Stimulated activated CD8-positive, alpha-beta memory T cell treated with anti-CD3 and anti-CD28 coated beads, Interleukin-15, amount 100 ng/mL, for 1 hour (primary cell): ENCODE results near the gene VEZT.
A peak's percentile ranks its signal among the peaks of the same experiment; 100 is the strongest.
"Not testable (repeated sequence)": the region's sequence is repeated elsewhere in the genome, so short reads cannot be mapped to it uniquely, and the experiment has no call there.

ENCODE experiments used
- DNase-seq: peaks from one replicate; pipeline ENCODE4 v3.0.0-alpha.2; 2020; ENCODE audit warnings: low read depth

VEZT gene

GRCh38 chr12:95217377-95218149 is at the start of gene VEZT, which contains the start of gene FGD6:
VEZT (plus strand) TSS chr12:95217807; CDS start chr12:95217851, 44 bp downstream.
FGD6 (minus strand) TSS chr12:95217467; CDS start chr12:95217240, 227 bp downstream.
- peak; percentile 95 for DNase-seq

DNA sequence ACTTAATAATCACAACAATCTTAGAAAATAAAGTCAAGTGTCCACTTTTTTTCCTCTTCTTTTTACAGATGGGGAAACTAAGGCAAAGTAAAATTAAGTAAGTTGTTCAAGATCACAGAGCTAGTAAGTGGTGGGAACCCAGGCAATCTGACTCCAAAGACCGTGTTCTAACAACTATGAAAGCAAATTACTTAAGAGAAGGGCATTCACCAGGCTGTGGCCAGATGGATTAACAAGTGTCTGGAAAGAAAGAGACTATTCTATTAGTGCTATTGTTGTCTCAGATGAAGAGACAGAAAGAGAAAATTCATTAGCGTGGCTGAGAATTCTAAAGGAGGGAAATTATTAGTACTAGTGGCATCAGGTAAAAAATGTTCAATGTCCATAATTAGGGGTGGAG is 48.9 kb upstream of the VEZT start:
- DNase-seq, result no peak

DNA sequence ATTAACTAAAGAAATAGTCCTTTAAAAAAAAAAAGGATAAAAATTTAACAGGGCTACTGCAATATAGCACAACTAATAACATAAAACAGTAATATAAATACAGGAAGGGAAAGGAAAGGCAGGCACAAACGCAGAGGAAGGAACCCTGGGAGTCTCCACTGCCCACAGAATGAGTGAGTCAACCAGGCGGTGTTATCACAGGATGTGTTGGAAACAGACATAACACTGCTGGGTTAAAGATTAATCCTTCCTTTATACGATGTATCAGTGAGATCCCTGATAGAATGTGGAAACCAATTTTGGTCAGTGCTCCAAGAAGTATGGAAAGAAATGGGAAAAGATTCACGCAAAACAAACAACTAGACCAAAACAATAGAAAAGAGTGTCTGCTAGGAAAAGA is 48.2 kb upstream of the VEZT start:
- DNase-seq, result no peak

DNA sequence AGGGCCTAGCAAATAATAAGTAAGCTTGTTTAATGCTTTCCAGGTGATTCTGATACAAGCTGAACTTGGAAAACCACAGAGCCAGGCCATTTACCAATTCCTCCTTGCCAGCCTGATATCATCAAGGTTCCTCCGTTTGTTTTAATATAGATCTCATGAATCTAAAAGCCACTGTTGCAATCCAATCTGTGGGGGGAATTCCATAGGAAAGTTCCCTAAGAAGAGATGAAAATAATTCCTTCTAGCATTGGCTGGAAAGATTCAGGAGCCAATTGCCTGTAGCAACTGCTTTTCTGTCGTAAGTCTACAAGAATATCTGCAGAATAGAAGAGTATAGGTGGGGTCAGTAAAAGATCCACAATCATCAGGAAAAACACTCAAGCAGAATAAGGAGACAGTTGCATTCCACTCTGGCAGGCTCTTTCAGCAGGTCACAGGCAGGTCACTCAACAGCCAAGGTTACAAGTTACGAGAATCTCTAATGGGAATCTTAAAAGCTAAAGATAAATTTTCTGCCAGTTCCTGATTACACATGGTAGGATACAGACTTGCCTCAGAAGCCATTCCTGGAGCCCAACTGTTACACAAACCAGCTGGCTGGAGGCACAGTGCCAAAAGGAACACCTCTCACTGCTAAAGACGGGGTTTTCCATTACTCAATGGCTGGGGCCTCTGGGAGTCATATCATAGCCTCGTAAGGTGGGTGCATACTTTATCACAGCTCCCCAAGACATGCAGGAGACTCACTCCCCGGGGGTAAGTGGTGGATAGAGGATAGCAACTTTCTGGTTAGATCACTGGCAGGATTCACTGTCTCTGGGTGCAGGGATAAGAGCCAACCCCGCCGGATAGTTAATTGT is 44.0 kb upstream of the VEZT start:
- DNase-seq, result no peak

- DNase-seq, result no peak
Observed at GRCh38 chr12:95177201-95177768, 40.3 kb upstream of the VEZT start.

GRCh38 chr12:95178136-95178535 is 39.5 kb upstream of the VEZT start:
- DNase-seq, result no peak

GRCh38 chr12:95179011-95179410 is 38.6 kb upstream of the VEZT start:
- no peak for DNase-seq

GRCh38 chr12:95181103-95181502 is 36.5 kb upstream of the VEZT start:
- DNase-seq, result no peak

DNA sequence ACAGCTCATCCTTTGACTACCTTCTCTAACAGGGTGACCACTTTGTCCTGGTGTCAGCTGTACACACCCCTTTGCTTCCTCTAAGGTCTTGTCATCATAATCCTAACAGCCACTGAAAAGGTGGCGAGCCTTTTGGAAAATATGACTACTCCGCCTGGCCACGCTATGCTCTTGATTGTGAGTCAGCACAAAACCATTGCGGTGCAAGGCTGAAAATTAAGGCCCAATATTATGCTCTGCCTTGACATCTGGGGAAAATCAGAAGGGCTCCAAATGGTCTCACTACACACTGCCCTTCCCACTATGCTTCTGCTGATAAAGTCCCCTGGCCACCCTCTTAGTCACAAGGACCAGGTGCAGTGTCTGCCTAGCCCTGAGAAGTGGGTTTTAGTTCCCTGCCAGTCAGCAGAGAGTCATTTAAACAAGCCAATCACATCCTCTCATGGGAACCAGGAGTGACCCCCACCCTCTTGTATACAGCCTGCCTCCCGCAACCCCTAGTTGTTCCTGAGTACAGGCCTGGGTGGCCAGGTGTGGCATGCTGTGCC is 34.7 kb upstream of the VEZT start:
- DNase-seq, result no peak

DNA sequence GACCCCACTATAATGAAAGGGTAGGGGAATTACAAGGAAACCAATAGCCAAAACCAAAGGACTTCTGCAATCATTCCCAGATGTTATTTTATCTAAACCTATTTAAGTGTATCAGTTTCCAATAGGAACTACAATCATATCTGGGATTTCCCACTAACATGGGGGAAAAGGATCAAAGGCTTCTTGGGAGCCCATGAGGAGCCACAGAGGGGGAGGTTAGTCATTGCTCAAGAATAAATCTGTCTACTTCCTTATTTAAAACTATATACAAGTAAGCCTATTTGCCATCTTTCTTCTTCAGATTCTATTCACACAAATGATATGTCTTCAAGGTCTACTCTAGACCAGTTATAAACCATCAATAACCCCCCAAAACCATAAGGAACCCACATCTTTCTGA is 33.5 kb upstream of the VEZT start:
- no peak for DNase-seq

GRCh38 chr12:95185072-95185471 is 32.5 kb upstream of the VEZT start:
- no peak for DNase-seq

DNA sequence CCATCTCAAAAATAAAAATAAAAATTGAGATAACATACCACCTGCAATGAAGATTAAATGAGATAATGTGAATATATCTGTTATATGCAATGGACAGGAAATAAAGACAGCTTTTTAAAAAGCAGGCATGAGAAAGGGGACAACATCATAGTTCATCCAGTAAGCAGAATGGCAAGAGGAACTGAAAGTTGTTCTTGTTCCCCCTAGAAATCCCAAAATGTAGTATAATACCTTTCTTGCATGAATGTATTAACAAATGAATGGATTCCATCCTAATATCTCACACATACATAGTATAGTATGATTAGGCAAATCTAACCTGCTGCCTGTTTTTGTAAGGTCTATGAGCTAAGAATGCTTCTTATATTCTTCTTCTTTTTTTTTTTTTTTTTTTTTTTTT is 31.8 kb upstream of the VEZT start:
- DNase-seq, result no peak

GRCh38 chr12:95187865-95188415 is 29.7 kb upstream of the VEZT start:
- DNase-seq, result no peak

DNA sequence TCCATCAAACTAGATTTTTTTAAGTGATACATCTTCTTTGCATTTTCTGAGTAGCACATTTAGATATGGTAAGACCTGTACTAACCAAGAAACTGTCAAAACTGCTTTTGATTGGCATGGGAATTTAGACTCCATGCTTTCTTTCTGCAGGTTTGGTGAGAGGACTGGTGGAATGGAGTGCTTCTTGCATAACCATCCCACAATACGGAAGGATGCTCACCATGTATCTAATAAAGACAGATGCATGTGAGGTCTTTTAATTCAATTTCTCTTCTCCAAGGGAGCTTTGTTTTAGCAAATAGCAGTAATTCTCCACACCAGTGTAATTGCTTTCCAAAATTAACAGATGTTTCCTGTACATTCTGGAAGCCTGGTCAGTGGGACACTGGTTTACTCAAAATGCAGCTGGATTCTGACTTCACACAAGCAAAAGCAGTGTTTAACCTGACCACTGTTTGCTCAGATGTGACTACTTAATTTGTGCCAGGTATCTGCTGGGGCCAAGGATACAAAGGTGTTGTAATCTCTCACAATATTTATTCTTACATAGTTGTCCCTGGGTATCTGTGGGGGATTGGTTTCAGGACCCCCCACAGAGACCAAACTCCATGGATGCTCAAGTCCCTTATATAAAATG is 26.4 kb upstream of the VEZT start:
- DNase-seq, result no peak

- DNase-seq, result no peak
Observed at GRCh38 chr12:95192271-95192670, 25.3 kb upstream of the VEZT start.

DNA sequence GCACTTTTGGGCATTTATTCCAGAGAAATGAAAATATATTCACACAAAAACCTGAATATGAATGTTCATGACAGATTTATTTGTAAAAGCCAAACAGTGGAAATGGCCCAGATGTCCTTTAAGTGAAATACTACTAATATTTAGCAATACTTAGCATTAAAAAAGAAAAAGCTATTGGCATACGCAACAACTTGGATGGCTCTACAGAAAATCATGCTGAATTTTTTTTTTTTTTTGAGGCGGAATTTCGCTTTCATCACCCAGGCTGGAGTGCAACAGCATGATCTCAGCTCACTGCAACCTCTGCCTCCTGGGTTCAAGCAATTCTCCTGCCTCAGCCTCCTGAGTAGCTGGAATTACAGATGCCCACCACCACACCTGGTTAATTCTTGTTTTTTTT is 24.5 kb upstream of the VEZT start:
- DNase-seq, result no peak

DNA sequence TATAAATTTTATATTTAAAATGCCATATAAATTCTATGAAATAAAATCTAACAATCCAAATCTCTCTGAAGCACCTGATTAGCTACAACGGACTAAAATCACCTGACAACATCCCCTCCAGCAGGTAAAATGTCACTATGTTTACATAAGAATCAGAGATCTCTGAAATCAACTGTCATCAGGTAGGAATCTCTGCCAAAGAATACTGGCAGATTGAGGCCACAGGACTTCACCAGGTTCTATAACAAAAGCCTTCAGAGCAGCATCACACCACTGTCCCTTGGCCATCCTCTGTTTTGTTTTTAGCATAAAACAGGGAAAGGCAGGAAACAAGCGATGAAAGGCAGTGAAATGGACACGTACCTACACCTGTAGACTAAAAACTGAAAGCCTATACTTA is 22.5 kb upstream of the VEZT start:
- DNase-seq, result no peak

DNA sequence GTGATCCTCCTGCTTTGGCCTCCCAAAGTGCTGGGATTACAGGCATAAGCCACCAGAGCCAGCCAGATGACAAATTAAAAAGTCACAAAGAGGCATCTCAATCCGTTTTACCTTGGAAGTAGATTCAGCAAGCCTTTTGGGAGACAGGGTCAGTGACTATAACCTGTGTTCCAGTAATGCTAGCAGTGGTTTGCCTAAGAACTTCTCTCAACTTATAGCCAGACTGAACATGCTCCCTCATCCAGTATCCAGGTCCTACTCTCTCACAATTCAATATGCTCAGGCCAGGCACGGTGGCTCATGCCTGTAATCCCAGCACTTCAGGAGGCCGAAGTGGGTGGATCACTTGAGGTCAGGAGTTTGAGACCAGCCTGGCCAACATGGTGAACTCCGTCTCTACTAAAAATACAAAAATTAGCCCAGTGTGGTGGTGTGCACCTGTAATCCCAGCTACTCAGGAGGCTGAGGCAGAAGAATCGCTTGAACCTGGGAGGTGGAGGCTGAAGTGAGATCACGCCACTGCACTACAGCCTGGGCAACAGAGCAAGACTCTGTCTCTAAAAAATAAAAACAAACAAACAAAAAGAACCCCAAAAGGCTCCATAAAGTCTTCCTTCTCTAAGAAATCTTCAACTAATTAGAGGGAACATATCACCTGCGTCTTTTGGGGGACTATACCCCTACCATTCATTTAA is 20.6 kb upstream of the VEZT start:
- not testable (repeated sequence) for DNase-seq

- DNase-seq, result no peak
Observed at GRCh38 chr12:95197636-95198035, 20.0 kb upstream of the VEZT start.

GRCh38 chr12:95198914-95199313 is 18.7 kb upstream of the VEZT start:
- no peak for DNase-seq
